GM12892 (cell line): ENCODE results near the gene ADIRF.

Experiments used
- POLR2A ChIP-seq: IDR thresholded peaks from 2 replicates; pipeline ENCODE4 v1.6.1; 2011; ENCODE audit warnings: low read depth, low read length, control low read depth
- POLR2AphosphoS5 ChIP-seq: IDR thresholded peaks from 2 replicates; pipeline ENCODE4 v1.6.1; 2011; ENCODE audit warnings: low read depth, low read length, control low read depth

DNA sequence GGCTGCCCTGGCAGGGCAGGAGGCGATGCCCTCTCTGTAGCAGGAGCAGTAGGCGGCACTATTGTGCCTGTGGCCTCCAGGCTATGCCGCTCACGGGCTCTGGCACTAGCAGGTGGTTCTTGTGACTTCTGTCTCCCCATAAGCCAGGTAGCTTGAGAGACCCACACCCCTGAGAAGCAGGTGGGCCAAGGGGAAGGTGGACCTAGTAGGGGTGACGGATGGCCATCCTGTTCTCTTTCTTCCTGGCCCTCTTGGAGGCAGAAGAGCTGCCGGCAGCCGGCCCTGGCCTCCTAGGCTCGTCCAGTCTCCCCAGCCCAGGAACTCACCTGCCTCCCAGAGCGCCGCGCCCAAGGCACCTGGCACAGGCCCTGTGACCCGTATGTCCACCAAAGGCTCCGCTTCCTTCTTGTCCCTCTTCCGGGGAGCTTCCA, 26.3 kb upstream of the ADIRF start:
- TF ChIP-seq POLR2AphosphoS5 (no peak), POLR2A (no peak)
